Small intestine (tissue), 7 donors: ENCODE measurements around the gene PDE6A. TPM values are rescaled to one million over a fixed set of nuclear protein-coding genes. Genes with fewer than 3 reads are reported as not detected.

Experiments used
- DNase-seq, 2 donors: peaks; one replicate each; pipeline versions ENCODE4 v3.0.0 to v3.0.0-alpha.2; 2013
- FAIRE-seq: peaks from 2 replicates; lab custom pipeline; 2012; peaks lifted over from hg19 to GRCh38; lab: Jason Lieb, UNC
- H3K27ac ChIP-seq, 3 donors: one replicate each; pipeline ENCODE4 v1.5.1; 2013; ENCODE audit warnings: low read length in 2 of 3, mild to moderate bottlenecking in 2 of 3, control low read depth in 1 of 3, inconsistent platforms in 1 of 3, low read depth in 1 of 3, moderate library complexity in 1 of 3
- H3K27me3 ChIP-seq, 3 donors: one replicate each; pipeline ENCODE4 v1.6.1; 2013; ENCODE audit warnings: low read length in 3 of 3, inconsistent platforms in 1 of 3; ENCODE audit not compliant: control insufficient read depth in 3 of 3, insufficient read depth in 3 of 3
- H3K36me3 ChIP-seq, 3 donors: one replicate each; pipeline ENCODE4 v1.6.1; 2013; ENCODE audit warnings: low read length in 3 of 3, inconsistent platforms in 1 of 3, low read depth in 1 of 3, mild to moderate bottlenecking in 1 of 3, moderate library complexity in 1 of 3; ENCODE audit not compliant: control insufficient read depth in 3 of 3, insufficient read depth in 2 of 3
- H3K4me1 ChIP-seq, 3 donors: one replicate each; pipeline ENCODE4 v1.6.1; 2013; ENCODE audit warnings: low read length in 2 of 3, inconsistent platforms in 1 of 3, low read depth in 1 of 3, mild to moderate bottlenecking in 1 of 3, moderate library complexity in 1 of 3; ENCODE audit not compliant: control insufficient read depth in 3 of 3, insufficient read depth in 2 of 3
- H3K4me3 ChIP-seq, 3 donors: one replicate each; pipeline ENCODE4 v1.5.1; 2013; ENCODE audit warnings: low read length in 3 of 3, control low read depth in 1 of 3, inconsistent platforms in 1 of 3, low read depth in 1 of 3, mild to moderate bottlenecking in 1 of 3, moderate library complexity in 1 of 3
- H3K9me3 ChIP-seq, 2 donors: one replicate each; pipeline ENCODE4 v1.6.1; 2013; ENCODE audit warnings: low read depth in 1 of 2, low read length in 1 of 2; ENCODE audit not compliant: control insufficient read depth in 2 of 2, insufficient read depth in 1 of 2
- WGBS, 3 donors: extraction: QIAGEN DNeasy Blood & Tissue Kit; methylation state at CpG; one replicate each; pipeline ENCODE4 v1.1.7; 2013; 5-methylcytosine and 5-hydroxymethylcytosine counted together
- polyA plus RNA-seq, 4 donors: library from polyadenylated mRNA; stranded (reverse) in 3 of 4; unstranded in 1 of 4; fragments of 200-250 nt in 3 of 4; fragments of 120-200 nt in 1 of 4; gene quantifications; one replicate each; pipeline versions ENCODE4 v1.2.1 to v1.2.3, GENCODE V29; 2013
- donor health status: healthy with polysubstance abuse.
- donor health status: control.
- donor health status: control.
- donor health status: Bipolar disorder and iron deficiency.
- donor health status: healthy.

The PDE6A gene
- polyA plus RNA-seq, 4 donors: 0.03 to 1.3 TPM; not detected in 2

- H3K4me3 ChIP-seq: no peak overlapping the region
- peaks cover 0 to 26% (median 0%) of the 10 kb centered on the region in 3 donors for H3K36me3 ChIP-seq
- H3K9me3 ChIP-seq: no peaks in the 10 kb centered on the region
- no peak for FAIRE-seq
- peak overlapping the region in 1 of 3 donors; percentile 52 for H3K27ac ChIP-seq
- no peaks in the 10 kb centered on the region for H3K27me3 ChIP-seq
- WGBS, 3 donors: 82 to 86% (median 84%) methylated on average over 6 of the region's 6 CpGs
- DNase-seq: peak in 1 of 2 donors; percentile 56
- peaks cover 0 to 20% (median 0%) of the 10 kb centered on the region in 3 donors for H3K4me1 ChIP-seq
Measured at GRCh38 chr5:149810856-149811255, 133.7 kb downstream of the PDE6A start.

DNA sequence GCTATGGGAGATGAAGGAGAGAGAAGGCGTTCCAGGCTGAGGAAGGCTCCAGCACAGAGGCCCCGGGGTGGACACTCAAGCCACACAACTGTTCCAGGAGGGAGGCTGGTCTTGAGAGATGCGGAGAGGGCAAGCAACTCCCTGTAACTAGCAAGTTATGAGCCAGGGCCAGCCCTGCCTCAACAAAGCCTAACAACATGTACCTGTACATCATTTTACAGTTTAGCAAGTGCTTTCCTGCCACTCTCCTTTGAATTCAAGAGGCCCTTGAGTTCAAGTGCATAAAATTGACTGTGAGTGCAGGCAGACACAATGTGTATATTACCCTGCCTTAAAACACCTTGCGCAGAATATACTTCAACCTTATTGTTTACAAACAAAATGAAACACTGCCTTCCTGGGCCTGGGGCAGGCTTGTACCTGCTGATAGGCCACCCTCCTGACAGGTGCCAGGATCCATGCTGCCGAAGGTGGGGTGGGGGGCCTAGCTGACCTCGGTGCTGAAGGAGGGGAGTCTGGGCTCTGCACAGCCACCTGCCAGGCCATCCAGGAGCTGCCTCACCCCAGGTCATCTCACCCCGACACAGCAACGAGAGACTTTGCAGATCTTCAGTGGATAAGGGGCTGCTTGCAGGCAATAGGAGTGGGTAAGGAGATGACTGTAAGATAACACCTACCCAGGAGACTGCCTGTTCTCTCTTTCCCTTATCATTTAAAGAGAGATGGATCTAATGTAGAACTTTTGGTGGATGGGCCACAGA lies 134.5 kb downstream of the PDE6A start:
- WGBS, 3 donors: 81 to 85% (median 82%) methylated on average over 8 of the region's 8 CpGs
- no peaks in the 10 kb centered on the region for H3K9me3 ChIP-seq
- peaks cover 0 to 25% (median 0%) of the 10 kb centered on the region in 3 donors for H3K4me1 ChIP-seq
- no peak overlapping the region for H3K4me3 ChIP-seq
- no peak for DNase-seq
- peak overlapping the region in 1 of 3 donors; percentile 52 for H3K27ac ChIP-seq
- H3K27me3 ChIP-seq: no peaks in the 10 kb centered on the region
- H3K36me3 ChIP-seq: peaks cover 0 to 26% (median 0%) of the 10 kb centered on the region in 3 donors
- FAIRE-seq: no peak

DNA sequence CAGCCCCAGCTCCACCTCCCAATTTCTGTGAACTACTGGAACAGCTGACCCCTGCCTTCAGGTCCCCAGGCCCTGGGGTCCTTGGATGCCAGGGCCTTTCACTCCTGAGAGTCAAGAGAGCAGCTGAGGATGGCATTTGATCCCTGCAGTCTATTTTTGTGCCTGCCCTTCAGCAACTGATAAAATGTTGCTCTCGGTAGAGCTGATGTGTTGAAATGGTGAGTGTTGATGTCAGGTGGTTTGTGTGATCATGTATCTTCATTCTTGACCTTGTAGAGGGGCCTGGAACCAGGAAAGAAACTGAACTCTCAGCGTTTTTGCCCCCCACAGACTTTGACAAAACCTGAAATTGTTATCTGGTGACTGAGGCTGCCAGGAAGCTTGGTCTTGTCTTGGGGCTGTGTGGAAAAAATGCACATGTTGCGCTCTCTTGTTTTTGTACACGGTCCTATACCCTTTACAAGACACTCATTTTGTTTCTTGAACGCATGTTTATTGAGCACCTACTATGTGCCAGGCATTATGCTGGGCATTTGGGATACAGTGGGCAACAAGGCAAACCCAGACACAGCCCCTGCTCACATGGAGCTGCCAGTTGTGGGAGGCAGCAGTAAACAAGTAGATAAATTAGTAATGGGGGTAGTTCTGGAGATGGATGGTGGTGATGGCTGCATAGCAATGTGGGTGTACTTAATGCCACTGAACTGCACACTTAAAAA lies 136.2 kb downstream of the PDE6A start:
- Histone ChIP-seq H3K27me3 (no peaks in the 10 kb centered on the region), H3K9me3 (no peaks in the 10 kb centered on the region), H3K36me3 (peaks cover 0 to 24% (median 0%) of the 10 kb centered on the region in 3 donors), H3K27ac (no peak overlapping the region), H3K4me1 (peaks cover 0 to 25% (median 0%) of the 10 kb centered on the region in 3 donors), H3K4me3 (no peak overlapping the region)
- DNase-seq (no peak), FAIRE-seq (no peak)
- WGBS, 3 donors: 77 to 79% (median 78%) methylated on average over 5 of the region's 5 CpGs

Other genes with a start within 250 kb of the PDE6A start
- gene PPARGC1B, start 214.5 kb downstream of the PDE6A start, polyA plus RNA-seq: 1 to 10 TPM; 3.0 to 8.9 (median 4.4) TPM
- gene SLC26A2, start 16.0 kb upstream of the PDE6A start, polyA plus RNA-seq: 100 to 1,000 TPM in 1 of 4 donors, 1 to 10 TPM in 3; 2.7 to 155 (median 5.5) TPM
- gene TIGD6, start 55.9 kb upstream of the PDE6A start, polyA plus RNA-seq: 1 to 10 TPM; 1.6 to 5.9 (median 3.0) TPM
- gene HMGXB3, start 55.9 kb upstream of the PDE6A start, polyA plus RNA-seq: 10 to 100 TPM in 3 of 4 donors, 1 to 10 TPM in 1; 8.1 to 35.1 (median 13.4) TPM
- gene CSF1R, start 141.8 kb upstream of the PDE6A start, polyA plus RNA-seq: 10 to 100 TPM in 1 of 4 donors, 1 to 10 TPM in 3; 4.1 to 31.1 (median 6.1) TPM
- gene PDGFRB, start 211.1 kb upstream of the PDE6A start, polyA plus RNA-seq: 10 to 100 TPM in 2 of 4 donors, 1 to 10 TPM in 1, under 1 TPM in 1; 0.45 to 31.6 (median 11.8) TPM
- gene CDX1, start 222.0 kb upstream of the PDE6A start, polyA plus RNA-seq: 100 to 1,000 TPM; 205 to 308 (median 228) TPM
- gene SLC6A7, start 245.3 kb upstream of the PDE6A start, polyA plus RNA-seq: 1 to 10 TPM in 3 of 4 donors, under 1 TPM in 1; 0.81 to 7.1 (median 2.2) TPM